Measurements from ENCODE around the gene PNMA6A. TPM values are rescaled to one million over a fixed set of nuclear protein-coding genes. Genes with fewer than 3 reads are reported as not detected.

The PNMA6A gene

Small RNA genes within 50 kb of the gene (small RNA-seq; reads per million reads assigned to genes)
- gene AC243428.1 (ENCODE audit: low read depth): not detected
